Tibial nerve (tissue), 4 donors: ENCODE results near the gene MED17. TPM values are rescaled to one million over a fixed set of nuclear protein-coding genes. Genes with fewer than 3 reads are reported as not detected.

Experiments used
- DNase-seq, 2 donors: peaks; one replicate each; pipeline ENCODE4 v3.0.0-alpha.2; 2019; ENCODE audit warnings: low spot score in 2 of 2
- H3K27ac ChIP-seq, 4 donors: fragments of 200-600 bp; sonication (generic) in 3 of 4; one replicate each; pipeline ENCODE4 v1.5.1; 2017 to 2019; ENCODE audit warnings: mild to moderate bottlenecking in 1 of 4
- H3K27me3 ChIP-seq, 2 donors: fragments of 200-600 bp; sonication (generic) in 1 of 2; one replicate each; pipeline versions ENCODE4 v1.5.1 to v1.6.0; 2017 to 2019
- H3K36me3 ChIP-seq, 3 donors: fragments of 200-600 bp; sonication (generic); one replicate each; pipeline ENCODE4 v1.5.1; 2018 to 2019
- H3K4me1 ChIP-seq, 4 donors: fragments of 200-600 bp; sonication (generic) in 3 of 4; one replicate each; pipeline ENCODE4 v1.5.1; 2017 to 2019
- H3K4me3 ChIP-seq, 4 donors: fragments of 200-600 bp; sonication (generic) in 3 of 4; one replicate each; pipeline ENCODE4 v1.5.1; 2017 to 2019; ENCODE audit warnings: mild to moderate bottlenecking in 1 of 4, moderate library complexity in 1 of 4
- H3K9me3 ChIP-seq, 4 donors: fragments of 200-600 bp; sonication (generic) in 3 of 4; one replicate each; pipeline ENCODE4 v1.5.1; 2017 to 2019
- CTCF ChIP-seq, 5 experiments: fragments of 200-600 bp in 3 of 5; fragments of 450-650 bp in 2 of 5; sonication (generic) in 3 of 5; IDR thresholded peaks; one replicate each; pipeline ENCODE4 v1.5.1; 2016 to 2019; ENCODE audit warnings: antibody characterized with exemption in 5 of 5, mild to moderate bottlenecking in 3 of 5, moderate library complexity in 2 of 5
- EP300 ChIP-seq, 2 donors: sonication (generic); formaldehyde crosslinking; IDR thresholded peaks; one replicate each; pipeline ENCODE4 v1.6.1; 2017; ENCODE audit warnings: antibody characterized with exemption in 2 of 2, mild to moderate bottlenecking in 1 of 2
- POLR2A ChIP-seq, 2 donors: fragments of 450-650 bp; IDR thresholded peaks; one replicate each; pipeline ENCODE4 v1.6.1; 2017; ENCODE audit warnings: antibody characterized with exemption in 2 of 2, mild to moderate bottlenecking in 2 of 2, moderate library complexity in 2 of 2
- WGBS, 2 donors: methylation state at CpG; one replicate each; pipeline ENCODE4 v1.1.5; 2018; 5-methylcytosine and 5-hydroxymethylcytosine counted together
- total RNA-seq, 4 donors: library from RNA; depleted of rRNA; stranded (reverse); fragments of >200 nt; gene quantifications; one replicate each; pipeline ENCODE4 v1.1.0, GENCODE V29; 2016

The MED17 gene
- total RNA-seq, 4 donors from 2014 or later = 18.6 to 40.8 (median 37.2) TPM

- H3K9me3 ChIP-seq = no peaks in the 10 kb centered on the region
- WGBS, 2 donors = 9 to 17% methylated on average over 35 to 38 of the region's 67 CpGs
- H3K4me1 ChIP-seq = peaks cover 0 to 13% (median 0%) of the 10 kb centered on the region in 4 donors
- H3K4me3 ChIP-seq = peak overlapping the region; percentile 30 to 62 (median 50)
- DNase-seq = no peak
- H3K27me3 ChIP-seq = no peaks in the 10 kb centered on the region
- no peaks in the 10 kb centered on the region for H3K36me3 ChIP-seq
- H3K27ac ChIP-seq = peak overlapping the region in 3 of 4 donors; percentile 34 to 74 (median 70)
- no peak for TF ChIP-seq POLR2A (IDR thresholded peaks at IDR 0.05)
- no peak for TF ChIP-seq EP300 (IDR thresholded peaks at IDR 0.05)
- TF ChIP-seq CTCF (IDR thresholded peaks at IDR 0.05) = no peak
These were observed 65.9 kb downstream of the MED17 start for GRCh38 chr11:93849751-93850593.

- H3K27me3 ChIP-seq = no peaks in the 10 kb centered on the region
- no peak for TF ChIP-seq POLR2A (IDR thresholded peaks at IDR 0.05)
- TF ChIP-seq CTCF (IDR thresholded peaks at IDR 0.05) = no peak
- TF ChIP-seq EP300 (IDR thresholded peaks at IDR 0.05) = no peak
- H3K4me3 ChIP-seq = peak within 1 kb of the TSS; percentile 30 to 62 (median 50)
- WGBS, 2 donors = 15 to 21% methylated on average over 5 to 6 of the region's 6 CpGs
- H3K4me1 ChIP-seq = peaks cover 0 to 13% (median 0%) of the 10 kb centered on the region in 4 donors
- H3K36me3 ChIP-seq = no peaks in the 10 kb centered on the region
- no peaks in the 10 kb centered on the region for H3K9me3 ChIP-seq
- DNase-seq = no peak
- H3K27ac ChIP-seq = peak within 1 kb of the TSS in 3 of 4 donors; percentile 34 to 74 (median 70)
These were observed 66.5 kb downstream of the MED17 start, which contains the start of gene VSTM5 for GRCh38 chr11:93850594-93851018. TSS of gene VSTM5 (minus strand) at chr11:93850618. CDS start at chr11:93850502, 116 bp downstream.

GRCh38 chr11:93852242-93852641 is 68.2 kb downstream of the MED17 start:
- Histone ChIP-seq H3K27me3 (no peaks in the 10 kb centered on the region), H3K36me3 (no peaks in the 10 kb centered on the region), H3K9me3 (no peaks in the 10 kb centered on the region), H3K27ac (no peak overlapping the region), H3K4me3 (no peak overlapping the region), H3K4me1 (peaks cover 0 to 16% (median 0%) of the 10 kb centered on the region in 4 donors)
- 89 to 96% methylated on average over 5 of the region's 5 CpGs for WGBS, 2 donors
- no peak for DNase-seq
- TF ChIP-seq POLR2A (IDR thresholded peaks at IDR 0.05) (no peak), CTCF (IDR thresholded peaks at IDR 0.05) (no peak), EP300 (IDR thresholded peaks at IDR 0.05) (no peak)

- Histone ChIP-seq H3K27me3 (no peaks in the 10 kb centered on the region), H3K4me1 (peaks cover 0 to 15% (median 0%) of the 10 kb centered on the region in 4 donors), H3K27ac (peak overlapping the region in 2 of 4 donors; percentile 8 to 11), H3K9me3 (no peaks in the 10 kb centered on the region), H3K36me3 (no peaks in the 10 kb centered on the region), H3K4me3 (no peak overlapping the region)
- TF ChIP-seq POLR2A (IDR thresholded peaks at IDR 0.05) (no peak), EP300 (IDR thresholded peaks at IDR 0.05) (no peak), CTCF (IDR thresholded peaks at IDR 0.05) (no peak)
- peak in 1 of 2 donors; percentile 18 for DNase-seq
- 34 to 48% methylated on average over 3 of the region's 3 CpGs for WGBS, 2 donors
These were observed 73.5 kb downstream of the MED17 start for GRCh38 chr11:93857413-93858120.
